Activated gamma-delta T cell (primary cell): ENCODE results near the gene CCDC3.
"Not testable (repeated sequence)": the region's sequence is repeated elsewhere in the genome, so short reads cannot be mapped to it uniquely, and the experiment has no call there.

ENCODE experiments used
- DNase-seq: peaks from one replicate; lab custom pipeline; 2025; lab: John Stamatoyannopoulos, UW

CCDC3 gene

GRCh38 chr10:13000431-13000830, 1.1 kb downstream of the CCDC3 start:
- DNase-seq: no peak

- DNase-seq: no peak
Measured at GRCh38 chr10:12999849-13000248, 1.7 kb downstream of the CCDC3 start.

GRCh38 chr10:12995425-12995861, 6.1 kb downstream of the CCDC3 start:
- DNase-seq: no peak

- DNase-seq: no peak
Measured at GRCh38 chr10:12993595-12993994, 7.9 kb downstream of the CCDC3 start.

- DNase-seq: no peak
Measured at GRCh38 chr10:12985347-12985746, 16.2 kb downstream of the CCDC3 start.

- DNase-seq: no peak
Measured at GRCh38 chr10:12984165-12984747, 17.3 kb downstream of the CCDC3 start.

GRCh38 chr10:12983568-12983967, 17.9 kb downstream of the CCDC3 start:
- not testable (repeated sequence) for DNase-seq

- no peak for DNase-seq
Measured at GRCh38 chr10:12981570-12981969, 19.9 kb downstream of the CCDC3 start.

- no peak for DNase-seq
Measured at GRCh38 chr10:12980713-12981306, 20.7 kb downstream of the CCDC3 start.

GRCh38 chr10:12980102-12980661, 21.3 kb downstream of the CCDC3 start:
- no peak for DNase-seq

GRCh38 chr10:12978891-12979290, 22.6 kb downstream of the CCDC3 start:
- DNase-seq: no peak

- DNase-seq: no peak
Measured at GRCh38 chr10:12975906-12976305, 25.6 kb downstream of the CCDC3 start.

- DNase-seq: no peak
Measured at GRCh38 chr10:12975266-12975665, 26.2 kb downstream of the CCDC3 start.

- no peak for DNase-seq
Measured at GRCh38 chr10:12974491-12975199, 26.9 kb downstream of the CCDC3 start.

GRCh38 chr10:12974078-12974477, 27.4 kb downstream of the CCDC3 start:
- DNase-seq: no peak

- DNase-seq: no peak
Measured at GRCh38 chr10:12973149-12973718, 28.3 kb downstream of the CCDC3 start.

GRCh38 chr10:12972146-12972545, 29.4 kb downstream of the CCDC3 start:
- no peak for DNase-seq

GRCh38 chr10:12971001-12971788, 30.3 kb downstream of the CCDC3 start:
- no peak for DNase-seq

GRCh38 chr10:12969951-12970350, 31.6 kb downstream of the CCDC3 start:
- no peak for DNase-seq

- no peak for DNase-seq
Measured at GRCh38 chr10:12966067-12966466, 35.4 kb downstream of the CCDC3 start.

- no peak for DNase-seq
Measured at GRCh38 chr10:12965571-12965970, 35.9 kb downstream of the CCDC3 start.

- no peak for DNase-seq
Measured at GRCh38 chr10:12962556-12962955, 39.0 kb downstream of the CCDC3 start.
